ENCODE data around the gene BPIFB3.

GRCh38 chr20:33034901-33035492 lies 18.7 kb upstream of the BPIFB3 start:
- TF ChIP-seq XRCC5 (IDR thresholded peaks at IDR 0.05; ENCODE audit: low read depth, low read length), result no peak
- no peak for TF ChIP-seq REST (IDR thresholded peaks at IDR 0.05; ENCODE audit: borderline replicate concordance)
- TF ChIP-seq REST (CRISPR knock-in tag; IDR thresholded peaks at IDR 0.05; ENCODE audit: low read depth), result no peak
- TF ChIP-seq ID3 (CRISPR knock-in tag; IDR thresholded peaks at IDR 0.05), result no peak
- TF ChIP-seq ID3 (tag; IDR thresholded peaks at IDR 0.05), result no peak
- no peak for TF ChIP-seq ZFX (CRISPR knock-in tag; IDR thresholded peaks at IDR 0.05)
- no peak for TF ChIP-seq PHB (CRISPR knock-in tag; IDR thresholded peaks at IDR 0.05)
- no peak for TF ChIP-seq SIRT6 (IDR thresholded peaks at IDR 0.05; ENCODE audit: low read depth, low read length)
- no peak for TF ChIP-seq MYNN (IDR thresholded peaks at IDR 0.05)
- TF ChIP-seq MYNN (CRISPR knock-in tag; IDR thresholded peaks at IDR 0.05), result no peak
- no peak for TF ChIP-seq GTF2F1 (IDR thresholded peaks at IDR 0.05; ENCODE audit: low read depth, low read length)
